C4-2B (cell line): ENCODE results near the gene CCR6.

Experiments used
- H3K27ac ChIP-seq: fragments of 450-650 bp; 2 replicates; pipeline ENCODE4 v1.5.1; 2017
- ZFX ChIP-seq: fragments of 450-650 bp; IDR thresholded peaks from 2 replicates; pipeline ENCODE4 v1.6.1; 2017
- TF ChIP-seq, protein P1 (sequence below): fragments of 450-650 bp; conservative IDR thresholded peaks from 2 replicates; pipeline ENCODE4 v1.5.1; 2017; ENCODE audit warnings: mild to moderate bottlenecking

Gene CCR6

DNA sequence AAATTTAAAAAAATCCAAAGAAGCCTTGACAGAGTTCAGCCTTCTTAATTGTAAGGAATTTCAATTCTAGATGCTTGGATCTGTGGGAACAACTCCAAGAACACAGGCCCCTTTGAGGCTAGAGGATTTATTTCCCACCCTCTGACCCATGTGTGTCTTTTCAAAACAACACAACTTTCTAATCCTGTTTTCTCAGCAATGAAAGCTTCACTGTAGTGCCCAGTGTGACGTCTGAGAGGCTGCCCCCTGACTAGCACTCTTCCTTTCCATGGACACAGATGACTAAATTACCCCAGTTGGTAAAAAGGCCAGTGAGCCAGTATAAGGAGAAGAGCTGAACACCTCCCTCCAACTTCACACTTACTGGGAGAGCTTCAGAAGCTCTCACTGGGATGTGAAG, 16.5 kb upstream of the CCR6 start:
- TF ChIP-seq, protein P1, sequence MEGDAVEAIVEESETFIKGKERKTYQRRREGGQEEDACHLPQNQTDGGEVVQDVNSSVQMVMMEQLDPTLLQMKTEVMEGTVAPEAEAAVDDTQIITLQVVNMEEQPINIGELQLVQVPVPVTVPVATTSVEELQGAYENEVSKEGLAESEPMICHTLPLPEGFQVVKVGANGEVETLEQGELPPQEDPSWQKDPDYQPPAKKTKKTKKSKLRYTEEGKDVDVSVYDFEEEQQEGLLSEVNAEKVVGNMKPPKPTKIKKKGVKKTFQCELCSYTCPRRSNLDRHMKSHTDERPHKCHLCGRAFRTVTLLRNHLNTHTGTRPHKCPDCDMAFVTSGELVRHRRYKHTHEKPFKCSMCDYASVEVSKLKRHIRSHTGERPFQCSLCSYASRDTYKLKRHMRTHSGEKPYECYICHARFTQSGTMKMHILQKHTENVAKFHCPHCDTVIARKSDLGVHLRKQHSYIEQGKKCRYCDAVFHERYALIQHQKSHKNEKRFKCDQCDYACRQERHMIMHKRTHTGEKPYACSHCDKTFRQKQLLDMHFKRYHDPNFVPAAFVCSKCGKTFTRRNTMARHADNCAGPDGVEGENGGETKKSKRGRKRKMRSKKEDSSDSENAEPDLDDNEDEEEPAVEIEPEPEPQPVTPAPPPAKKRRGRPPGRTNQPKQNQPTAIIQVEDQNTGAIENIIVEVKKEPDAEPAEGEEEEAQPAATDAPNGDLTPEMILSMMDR: no peak
- TF ChIP-seq ZFX: no peak
- no peak overlapping the region for H3K27ac ChIP-seq

DNA sequence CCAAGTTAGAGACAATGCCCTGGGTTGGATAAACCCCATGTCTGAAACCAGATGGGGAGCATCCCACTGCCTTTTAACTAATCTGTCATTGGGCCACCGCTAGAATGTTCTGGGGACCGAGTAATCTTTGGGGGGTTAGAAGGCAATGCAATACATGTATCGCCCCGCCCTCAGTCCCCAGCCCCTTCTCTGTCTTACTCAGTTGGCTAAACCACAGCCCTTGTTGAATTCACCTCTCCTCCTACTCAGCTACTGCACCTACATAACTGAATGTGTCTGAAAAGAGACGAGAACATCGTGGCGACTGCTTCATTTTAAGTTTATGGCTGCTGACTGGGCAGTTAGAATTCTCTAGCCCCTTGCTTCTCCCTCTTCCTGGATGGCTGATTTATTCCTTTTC, 15.1 kb upstream of the CCR6 start:
- TF ChIP-seq, protein P1: no peak
- TF ChIP-seq ZFX: no peak
- H3K27ac ChIP-seq: no peak overlapping the region

DNA sequence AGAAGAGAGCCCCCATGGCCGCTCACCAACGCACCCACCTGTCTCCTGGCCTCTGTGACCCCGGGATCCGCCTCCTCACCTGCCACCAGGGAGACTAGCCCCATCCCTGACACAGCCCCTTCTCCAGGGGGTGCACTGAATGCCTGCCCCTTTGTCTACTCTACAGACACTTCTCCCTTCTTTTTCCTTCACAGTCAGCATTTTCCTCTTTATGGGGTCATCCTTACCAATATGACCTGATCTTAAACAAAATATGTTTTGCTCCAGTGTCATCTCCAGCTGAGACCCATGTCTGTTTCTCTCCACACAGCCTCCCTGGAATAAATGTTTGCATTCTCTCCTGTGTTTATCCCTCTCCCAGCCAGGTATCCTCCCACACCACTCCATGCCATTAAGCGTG, 14.6 kb upstream of the CCR6 start:
- TF ChIP-seq ZFX: no peak
- TF ChIP-seq, protein P1: no peak

DNA sequence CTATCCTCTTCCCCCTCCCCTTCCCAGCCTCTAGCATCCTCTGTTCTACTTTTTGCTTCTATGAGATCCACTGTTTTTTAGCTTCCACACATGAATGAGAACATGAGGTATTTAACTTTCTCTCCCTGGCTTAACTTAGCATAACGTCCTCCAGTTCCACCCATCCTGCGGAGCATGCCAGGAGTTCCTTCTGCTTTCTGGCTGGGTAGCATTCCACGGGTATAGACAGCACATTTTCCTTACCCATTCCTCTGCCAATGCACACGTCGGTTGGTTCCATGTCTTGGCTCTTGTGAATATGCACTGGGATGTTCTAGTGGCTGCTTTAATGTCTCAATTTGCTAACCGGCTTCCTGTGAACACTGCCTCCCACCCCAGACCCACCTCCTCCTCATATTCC, 13.2 kb upstream of the CCR6 start:
- H3K27ac ChIP-seq: no peak overlapping the region

More for the DNA sequence above, 14.6 kb upstream of the CCR6 start:
- H3K27ac ChIP-seq: no peak overlapping the region

DNA sequence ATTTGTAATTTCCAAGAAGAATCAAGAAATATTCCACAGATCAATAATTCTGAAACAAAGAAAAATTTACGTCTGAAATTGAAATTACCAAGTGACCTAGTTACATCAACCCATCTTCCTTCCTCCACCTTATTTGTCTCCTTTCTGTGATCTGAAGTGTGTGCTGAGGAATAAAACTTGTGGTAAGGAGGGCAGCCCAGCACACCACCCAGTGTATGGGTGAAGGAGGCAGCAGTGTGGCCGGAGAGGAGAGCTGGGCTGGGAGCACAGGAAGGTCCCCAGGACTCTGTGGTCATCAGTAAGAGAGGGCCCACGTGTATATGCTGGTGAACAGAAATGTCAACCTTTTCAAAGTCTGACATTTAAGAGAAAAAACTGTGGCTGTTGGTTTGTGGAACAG, 11.3 kb upstream of the CCR6 start:
- TF ChIP-seq ZFX: no peak
- TF ChIP-seq, protein P1: no peak
- no peak overlapping the region for H3K27ac ChIP-seq

More for the DNA sequence above, 13.2 kb upstream of the CCR6 start:
- TF ChIP-seq, protein P1: no peak
- no peak for TF ChIP-seq ZFX

DNA sequence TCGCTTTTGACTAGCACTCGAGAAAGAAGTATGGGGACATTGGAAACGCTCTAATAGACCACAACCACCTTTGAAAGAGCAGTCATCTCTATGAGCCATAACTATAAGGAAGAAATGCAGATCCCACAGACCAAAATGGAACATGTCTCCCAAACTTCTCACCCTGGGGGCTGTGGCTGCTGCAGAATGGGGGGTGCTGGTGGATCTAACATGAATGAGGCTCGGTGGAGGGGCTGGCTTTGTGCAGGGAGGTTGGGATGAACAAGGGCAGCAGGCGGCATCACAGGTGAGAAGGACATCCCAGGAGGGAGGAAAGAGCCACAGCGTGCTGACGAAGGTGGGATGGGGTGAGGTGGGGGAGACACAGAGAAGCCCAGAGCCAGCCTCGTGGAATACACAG, 10.5 kb upstream of the CCR6 start:
- TF ChIP-seq, protein P1: no peak
- TF ChIP-seq ZFX: no peak
- H3K27ac ChIP-seq: no peak overlapping the region

DNA sequence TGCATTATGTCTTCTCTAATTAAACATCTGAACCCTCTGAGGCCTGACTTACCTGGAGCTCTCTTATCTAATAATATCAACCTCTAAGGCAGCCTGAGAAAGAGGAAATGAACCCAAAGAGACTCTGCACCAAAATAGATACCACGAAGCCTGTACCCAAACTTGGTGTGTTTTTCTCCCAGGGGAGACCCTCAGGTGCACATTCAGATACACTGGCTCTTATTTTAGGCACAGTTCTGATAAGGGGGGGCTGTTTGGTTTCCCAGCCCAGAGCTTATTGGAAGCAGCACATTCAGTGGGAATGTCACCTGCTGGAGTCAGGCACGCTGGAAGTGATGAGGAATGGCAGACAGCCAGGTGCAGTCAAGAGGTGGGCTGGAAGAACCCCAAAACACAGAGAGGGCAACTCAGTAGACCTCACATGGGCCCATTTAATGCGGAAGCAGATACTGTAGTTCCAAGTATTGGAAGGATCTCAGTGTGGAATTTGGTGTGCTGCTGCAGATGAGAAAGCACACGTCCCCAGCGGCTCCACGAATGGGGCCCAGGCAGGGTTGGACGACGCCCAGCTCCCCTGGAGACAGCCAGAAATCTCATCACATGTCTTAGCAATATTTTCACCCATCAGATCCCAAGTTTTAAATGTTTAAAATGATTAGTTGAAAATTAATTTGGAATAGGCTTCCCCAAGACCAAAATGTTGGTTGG, 9.7 kb upstream of the CCR6 start:
- H3K27ac ChIP-seq: no peak overlapping the region
- TF ChIP-seq, protein P1: no peak
